ENCODE measurements around the gene IFNA10.
"Not testable (repeated sequence)": the region's sequence is repeated elsewhere in the genome, so short reads cannot be mapped to it uniquely, and the experiment has no call there.

Gene IFNA10

GRCh38 chr9:21187487-21187886, 19.5 kb downstream of the IFNA10 start, which contains the start of gene IFNA4:
Gene IFNA4 (minus strand): TSS chr9:21187587. CDS start chr9:21187531, 56 bp downstream.
- not testable (repeated sequence) for FAIRE-seq

GRCh38 chr9:21182810-21183736, 23.9 kb downstream of the IFNA10 start:
- FAIRE-seq, result not testable (repeated sequence)

- FAIRE-seq, result no peak
These were observed 32.3 kb downstream of the IFNA10 start for GRCh38 chr9:21174671-21175070.

GRCh38 chr9:21172156-21172555, 34.8 kb downstream of the IFNA10 start:
- FAIRE-seq, result no peak

GRCh38 chr9:21171351-21171750, 35.6 kb downstream of the IFNA10 start:
- no peak for FAIRE-seq

- FAIRE-seq, result not testable (repeated sequence)
These were observed 40.4 kb downstream of the IFNA10 start, which contains the start of gene IFNA21 for GRCh38 chr9:21166560-21166959. Gene IFNA21 (minus strand): TSS chr9:21166660. CDS start chr9:21166612, 48 bp downstream.

- FAIRE-seq, result no peak
These were observed 41.4 kb downstream of the IFNA10 start for GRCh38 chr9:21165516-21165915.

- no peak for FAIRE-seq
These were observed 46.8 kb downstream of the IFNA10 start for GRCh38 chr9:21160178-21160577.
